Urothelium cell line (cell line): ENCODE data around the gene SCARB2.

Experiments used
- DNase-seq: peaks from one replicate; pipeline ENCODE4 v3.0.0; 2011; ENCODE audit warnings: low spot score, mixed read lengths
- FAIRE-seq: peaks from 2 replicates; lab custom pipeline; 2011; peaks lifted over from hg19 to GRCh38; lab: Jason Lieb, UNC

Gene SCARB2

GRCh38 chr4:76160355-76160754, 53.3 kb downstream of the SCARB2 start:
- DNase-seq (no peak), FAIRE-seq (no peak)

GRCh38 chr4:76156635-76157034, 57.0 kb downstream of the SCARB2 start:
- no peak for FAIRE-seq

GRCh38 chr4:76155979-76156378, 57.6 kb downstream of the SCARB2 start:
- FAIRE-seq: no peak
- DNase-seq: no peak

More at GRCh38 chr4:76156635-76157034, 57.0 kb downstream of the SCARB2 start:
- no peak for DNase-seq

GRCh38 chr4:76153356-76153755, 60.3 kb downstream of the SCARB2 start:
- FAIRE-seq (no peak), DNase-seq (no peak)

DNA sequence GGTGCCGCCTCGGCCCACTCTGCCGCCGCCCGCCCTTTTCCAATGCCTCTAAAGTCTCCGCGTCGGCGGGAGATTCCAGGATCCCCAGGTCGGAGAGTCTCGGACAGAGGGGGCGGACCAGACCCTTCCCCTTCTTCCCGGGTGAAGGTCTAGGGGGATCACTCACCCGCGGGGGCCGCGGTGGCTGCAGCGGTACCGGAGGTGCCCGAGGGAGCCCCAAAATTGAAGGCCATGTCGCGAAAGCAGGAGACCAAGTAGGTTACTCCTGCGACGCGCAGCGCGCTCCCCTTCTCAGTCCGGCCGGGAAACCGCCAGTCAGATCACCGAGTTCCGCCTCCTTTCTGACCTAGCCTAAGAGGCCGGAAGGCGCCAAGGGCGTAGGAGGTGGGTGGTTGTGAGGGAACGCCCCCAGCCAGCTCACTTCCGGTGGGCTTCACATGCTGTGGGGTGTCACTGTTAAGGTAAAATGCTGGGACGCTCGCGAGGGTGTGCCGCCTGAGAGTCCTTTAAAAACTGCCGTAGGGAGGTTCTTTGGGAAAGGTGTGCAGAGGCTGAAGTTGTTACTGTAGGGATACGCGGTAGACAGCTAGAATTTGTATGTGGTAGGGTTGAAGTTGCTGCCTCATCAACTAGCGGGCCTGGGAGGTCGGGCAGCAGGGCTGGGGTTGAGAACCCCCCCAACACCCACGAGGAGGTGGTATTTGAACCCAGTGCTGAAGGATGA, 65.3 kb downstream of the SCARB2 start, which contains the start of gene NUP54:
NUP54 (minus strand) TSS at position 256 of the 724 bp plus-strand sequence; CDS start at position 233, 23 bp downstream.
- DNase-seq (peak; percentile 95), FAIRE-seq (peak; percentile 90)

- DNase-seq (peak; percentile 71), FAIRE-seq (peak; percentile 30)
Observed at GRCh38 chr4:76147454-76148141, 66.0 kb downstream of the SCARB2 start.

DNA sequence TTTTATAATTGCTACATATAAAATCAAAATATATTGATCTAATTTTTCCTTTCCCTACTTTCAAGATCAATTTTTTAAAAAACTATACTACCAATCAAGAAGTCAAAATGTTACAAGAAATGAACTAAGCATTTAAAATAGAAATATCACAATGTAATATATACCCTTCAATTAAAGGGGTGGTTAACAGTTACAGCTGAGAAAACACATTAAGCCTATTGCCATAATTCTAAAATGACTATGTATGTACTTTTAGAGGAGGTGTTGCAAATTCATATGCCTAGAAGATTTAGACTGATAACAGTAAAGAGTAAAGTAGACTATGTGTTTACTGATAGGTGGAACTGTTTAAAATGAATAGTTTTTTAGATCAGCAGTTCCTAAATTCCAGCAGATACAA, 69.1 kb downstream of the SCARB2 start:
- DNase-seq (no peak), FAIRE-seq (no peak)

- DNase-seq (no peak), FAIRE-seq (no peak)
Observed at GRCh38 chr4:76141241-76141640, 72.4 kb downstream of the SCARB2 start.

GRCh38 chr4:76127754-76128153, 85.9 kb downstream of the SCARB2 start:
- DNase-seq: no peak
- FAIRE-seq: no peak

DNA sequence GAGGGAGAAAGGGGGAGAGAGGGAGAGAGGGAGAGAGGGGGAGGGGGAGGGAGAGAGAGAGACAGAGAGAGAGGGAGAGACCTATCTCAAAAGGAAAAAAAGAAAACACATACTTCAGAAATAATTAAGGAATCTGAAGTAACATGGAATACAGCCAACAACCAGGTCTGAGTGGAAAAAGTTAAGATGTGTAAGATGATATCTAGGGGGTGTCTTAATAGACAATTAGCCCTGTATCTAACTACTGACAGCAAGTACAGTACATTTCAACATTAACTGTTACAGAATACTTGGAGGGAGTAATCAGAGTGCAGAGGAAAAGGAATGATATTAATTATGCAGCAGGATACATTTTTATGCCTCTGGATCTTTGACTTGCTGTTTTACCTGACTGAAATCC, 87.8 kb downstream of the SCARB2 start:
- no peak for DNase-seq
- FAIRE-seq: no peak

- no peak for FAIRE-seq
- no peak for DNase-seq
Observed at GRCh38 chr4:76120199-76120598, 93.4 kb downstream of the SCARB2 start.

DNA sequence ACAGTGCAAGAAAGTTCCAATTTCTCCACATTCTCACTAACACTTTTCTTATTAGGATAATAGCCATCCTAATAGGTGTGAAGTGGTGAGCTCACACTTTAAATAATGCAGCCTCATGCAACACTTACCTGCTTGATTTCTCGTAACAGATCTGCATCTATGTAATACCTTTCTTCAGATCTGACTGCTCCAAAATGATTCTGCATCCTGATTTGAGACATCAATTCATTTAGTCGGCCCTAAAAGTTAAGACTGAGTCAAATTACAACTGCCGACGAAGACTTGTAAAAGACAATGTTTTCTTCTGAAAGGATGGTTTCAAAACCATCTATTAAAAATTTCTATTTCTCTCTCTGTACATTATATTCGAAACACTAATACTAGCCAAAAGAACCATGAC, 96.1 kb downstream of the SCARB2 start:
- DNase-seq (no peak), FAIRE-seq (no peak)

DNA sequence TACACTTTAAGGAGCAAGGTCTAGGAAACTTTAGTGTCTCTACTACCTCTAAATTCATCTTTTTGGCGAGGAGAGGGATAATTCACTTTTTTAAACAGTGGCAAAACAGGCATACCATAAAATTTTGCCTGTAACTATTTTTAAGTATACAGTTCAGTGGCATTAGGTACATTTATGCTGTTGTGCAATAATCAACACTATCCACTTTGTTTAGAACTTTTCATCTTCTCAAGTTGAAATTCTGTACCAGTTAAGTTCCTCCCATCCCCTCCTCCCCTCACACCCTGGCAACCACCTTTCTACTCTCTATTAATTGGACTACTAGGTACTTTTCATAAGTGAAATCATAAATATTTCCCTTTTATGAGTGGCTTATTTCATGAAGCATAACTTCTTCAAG, 96.8 kb downstream of the SCARB2 start:
- DNase-seq (no peak), FAIRE-seq (no peak)
